Cerebellar cortex (tissue), 1 donor: ENCODE data around the gene DUSP22.
A peak's percentile ranks its signal among the peaks of the same experiment; 100 is the strongest.
"Not testable (repeated sequence)": the region's sequence is repeated elsewhere in the genome, so short reads cannot be mapped to it uniquely, and the experiment has no call there.

Experiments used
- DNase-seq: peaks from one replicate; pipeline ENCODE4 v3.0.0-alpha.2; 2015; ENCODE audit warnings: low spot score

DUSP22 gene

DNA sequence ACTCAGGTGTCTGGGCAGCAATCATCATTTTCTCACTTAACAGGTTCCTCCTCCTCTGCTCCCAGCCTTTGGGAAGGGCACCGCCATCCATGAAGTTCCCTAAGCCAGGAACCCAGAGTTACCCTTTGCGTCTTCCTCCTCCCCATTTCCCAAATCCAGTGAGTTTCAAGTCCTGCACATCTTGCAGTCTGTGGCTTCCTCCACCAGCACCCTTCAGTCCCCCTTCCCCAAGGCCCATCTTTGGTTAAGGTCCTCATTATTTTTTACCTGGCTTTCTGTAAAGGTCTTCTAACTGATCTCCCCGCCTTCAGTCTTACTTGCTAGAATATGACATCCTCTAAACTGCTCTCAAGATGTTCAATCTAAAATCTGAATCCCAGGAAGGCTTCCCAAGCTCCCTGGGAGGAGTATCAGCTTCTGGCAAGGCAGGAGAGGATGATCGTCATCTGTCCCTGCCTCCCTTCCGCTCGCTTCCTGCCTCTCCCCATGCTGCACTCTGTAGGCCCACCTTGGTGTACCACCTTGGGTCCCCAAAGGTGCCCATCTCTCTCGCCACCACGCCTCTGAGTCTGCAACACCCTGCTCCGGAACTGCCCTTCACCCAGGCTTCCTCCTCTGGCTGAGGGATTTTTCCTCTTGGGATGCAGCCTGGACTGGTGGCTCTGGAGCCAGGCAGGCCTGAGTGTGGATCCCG is 11.4 kb upstream of the DUSP22 start:
- no peak for DNase-seq

DNA sequence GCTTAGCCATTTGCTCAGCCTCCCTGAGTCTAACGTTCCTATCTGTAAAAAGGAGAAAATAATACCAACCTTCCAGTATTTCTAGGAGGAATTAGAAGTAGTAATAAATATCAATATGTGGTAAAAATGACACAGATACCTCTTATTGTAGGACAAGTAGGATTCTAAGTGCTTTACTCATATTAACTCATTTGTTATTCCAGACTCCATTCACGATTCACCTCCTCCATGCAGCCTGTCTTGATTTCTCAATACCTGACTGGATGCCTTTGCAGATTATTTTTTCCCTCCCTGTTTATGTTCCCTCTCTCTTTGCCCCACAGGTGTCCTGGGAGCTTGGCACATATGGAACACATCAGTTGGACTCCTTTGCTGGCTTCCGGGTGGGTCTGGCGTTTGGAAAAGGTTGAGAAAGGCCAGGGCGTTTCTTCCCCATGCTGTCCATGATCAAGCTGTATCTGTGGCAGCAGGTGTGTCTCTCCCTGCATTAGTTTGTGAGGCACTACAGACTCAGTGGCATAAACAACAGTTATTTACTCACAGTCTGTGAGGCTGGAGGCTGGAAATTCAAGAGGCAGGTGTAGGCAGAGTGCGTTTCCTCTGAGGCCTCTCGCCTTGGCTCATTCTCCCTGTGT is 10.7 kb upstream of the DUSP22 start:
- DNase-seq, result no peak

DNA sequence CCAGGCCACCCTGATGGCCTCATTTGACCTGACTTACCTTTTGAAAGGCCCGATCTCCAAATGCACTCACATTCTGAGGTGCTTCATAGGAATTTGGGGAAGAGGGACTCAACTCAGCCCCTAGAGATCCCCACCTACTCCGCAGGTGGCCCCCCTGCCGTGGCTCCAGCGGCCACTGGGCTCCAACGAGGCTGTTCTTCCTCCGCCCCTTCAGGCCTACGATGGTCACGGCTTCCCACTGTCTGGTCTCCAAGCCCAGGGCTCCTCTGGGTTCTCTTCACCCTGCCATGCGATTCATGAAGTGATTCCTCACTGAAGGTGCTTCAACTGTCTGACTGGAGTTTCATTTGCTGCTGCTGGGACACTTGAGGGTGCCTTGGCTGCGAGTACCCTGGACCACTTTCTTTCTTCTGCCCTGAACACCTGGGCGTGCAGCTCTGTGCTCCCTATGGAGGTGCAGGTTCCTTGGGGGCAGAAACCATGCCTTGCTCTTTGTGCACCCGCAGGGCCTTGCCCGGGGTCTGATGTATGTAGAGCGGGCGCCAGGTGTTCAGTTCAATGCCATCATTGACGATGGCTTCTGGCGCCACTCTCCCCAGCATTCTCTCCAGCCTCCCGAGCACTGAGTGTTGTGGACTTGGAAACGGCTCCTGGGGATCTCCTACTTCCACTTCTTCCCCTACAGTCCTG is 10.0 kb upstream of the DUSP22 start:
- DNase-seq, result no peak

DNA sequence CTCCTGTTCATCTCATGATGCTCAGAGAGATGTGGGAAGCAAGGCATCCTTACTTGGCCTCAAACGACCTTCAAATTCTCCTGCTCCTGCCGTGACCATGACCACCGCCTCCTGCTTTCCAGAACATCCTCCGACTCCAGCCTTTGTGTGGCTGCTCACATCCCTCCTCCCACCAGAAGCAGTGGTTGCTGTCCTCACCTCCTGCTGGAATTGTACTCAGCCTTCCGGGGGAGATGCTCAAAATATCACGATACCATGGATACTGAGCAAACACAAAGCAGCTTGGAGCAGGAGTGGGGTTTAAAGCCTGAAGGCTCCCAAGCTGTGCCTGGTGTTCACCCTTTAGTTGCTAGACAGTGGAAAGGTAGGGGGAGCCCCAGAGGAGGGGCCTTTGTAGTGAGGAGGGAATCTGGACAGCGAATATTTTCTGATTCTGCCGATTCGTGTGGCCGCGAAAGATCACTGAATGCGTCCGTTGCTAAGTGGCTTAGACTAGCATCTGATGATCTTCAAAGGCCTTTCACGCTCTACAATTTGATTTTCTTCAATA is 9.3 kb upstream of the DUSP22 start:
- DNase-seq, result no peak

DNA sequence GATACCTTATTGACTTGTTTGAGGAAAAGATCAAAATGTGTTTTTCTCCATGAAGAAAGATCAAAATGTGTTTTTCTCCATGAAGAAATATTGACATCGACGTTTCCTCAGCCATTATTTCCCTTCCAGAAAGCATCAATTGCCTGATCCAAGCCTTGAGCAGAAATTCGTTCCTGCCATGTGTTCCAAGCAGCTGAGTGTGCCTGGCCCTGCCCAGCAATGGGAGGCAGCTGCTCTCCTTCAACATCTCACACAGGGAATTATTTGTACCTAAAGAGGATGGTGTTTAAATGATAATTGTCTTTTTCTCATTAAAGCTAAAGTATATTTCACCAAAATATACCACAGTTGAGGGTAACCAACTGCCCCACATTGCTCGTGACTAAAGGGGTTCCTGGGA is 7.8 kb upstream of the DUSP22 start:
- no peak for DNase-seq

DNA sequence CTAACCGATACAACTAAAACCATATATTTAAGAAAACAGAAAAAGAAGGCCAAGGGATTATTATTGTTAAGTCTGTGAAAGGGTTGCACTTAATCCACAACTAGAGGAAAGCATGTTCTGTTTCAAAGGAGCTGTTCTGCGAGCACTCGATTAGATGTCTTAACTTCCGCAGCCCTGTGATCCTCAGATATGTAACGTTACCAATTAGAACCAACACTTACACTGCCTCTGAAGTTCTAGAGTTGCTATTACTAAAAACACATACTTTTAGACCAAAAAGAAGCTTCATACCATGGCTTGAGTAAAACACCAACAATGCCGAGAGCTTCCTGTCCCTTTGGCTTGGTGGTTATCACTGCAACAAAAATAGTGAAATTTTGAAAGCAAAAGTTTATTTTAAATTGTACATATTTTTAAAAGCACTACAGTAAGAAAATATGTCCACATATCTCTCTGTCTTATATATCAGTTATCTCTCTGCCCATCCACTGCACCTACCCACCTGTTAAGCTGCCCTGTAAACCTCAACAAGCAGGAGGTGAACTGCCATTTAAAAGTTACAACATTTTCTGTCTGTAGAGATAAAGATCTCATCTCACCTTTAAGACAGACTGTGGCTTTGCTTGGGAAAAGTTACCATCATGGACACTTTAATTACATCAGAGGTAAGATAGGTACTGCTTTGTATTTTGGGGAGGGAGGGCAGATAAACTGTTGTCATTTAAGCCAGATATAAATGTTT is 7.1 kb upstream of the DUSP22 start:
- no peak for DNase-seq

DNA sequence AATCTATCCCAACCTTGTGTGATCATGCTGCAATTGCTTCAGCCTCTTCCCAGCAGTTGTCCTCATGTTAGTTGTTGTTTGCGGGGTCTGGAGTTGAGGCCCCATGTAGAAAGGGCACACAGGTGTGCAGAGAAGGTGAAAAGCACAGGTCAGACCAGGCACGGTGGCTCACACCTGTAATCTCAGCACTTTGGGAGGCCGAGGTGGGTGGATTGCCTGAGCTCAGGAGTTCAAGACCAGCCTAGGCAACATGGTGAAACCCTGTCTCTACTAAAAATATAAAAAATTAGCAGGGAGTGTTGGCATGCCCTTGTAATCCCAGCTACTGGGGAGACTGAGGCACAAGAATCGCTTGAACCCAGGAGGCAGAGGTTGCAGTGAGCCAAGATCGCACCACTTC is 6.4 kb upstream of the DUSP22 start:
- DNase-seq, result not testable (repeated sequence)

DNA sequence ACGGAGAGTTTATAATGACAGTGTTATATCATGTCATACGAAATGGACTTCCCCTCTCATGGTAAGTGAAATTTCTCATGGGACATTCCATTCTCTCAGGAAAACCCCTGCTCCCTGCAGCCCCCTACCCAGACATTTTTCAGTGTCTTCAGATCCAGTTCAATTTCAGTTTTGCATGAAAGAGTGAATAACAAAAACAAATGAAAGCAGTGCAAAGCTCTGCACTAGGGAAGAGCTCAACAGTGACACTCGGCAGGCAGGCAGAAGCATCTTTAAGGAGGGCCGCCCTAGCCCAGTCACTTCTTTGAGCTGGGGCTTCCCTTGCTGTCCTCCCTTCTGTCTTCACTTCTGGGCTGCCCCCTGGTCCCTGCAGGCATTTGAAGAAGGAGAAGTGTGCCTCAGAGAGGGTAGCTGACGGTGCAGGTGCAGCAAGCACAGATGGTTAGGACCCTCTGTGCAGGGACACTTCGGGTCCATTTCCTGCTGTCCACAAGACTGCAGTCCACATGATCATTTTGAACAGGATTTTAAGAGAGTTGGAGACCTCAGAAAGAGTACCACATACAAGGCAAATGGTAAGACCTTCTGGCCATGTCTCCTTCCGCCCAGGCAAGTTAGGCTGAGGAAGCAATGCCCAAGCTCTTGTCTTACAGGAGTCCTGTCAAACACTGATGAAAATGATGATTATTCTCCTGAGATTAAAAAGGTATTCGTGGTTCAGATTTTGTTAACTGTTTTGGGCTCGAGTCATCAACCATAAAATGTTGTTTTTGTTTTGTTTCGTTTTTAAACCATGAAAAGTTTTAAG is 5.4 kb upstream of the DUSP22 start:
- DNase-seq, result no peak

DNA sequence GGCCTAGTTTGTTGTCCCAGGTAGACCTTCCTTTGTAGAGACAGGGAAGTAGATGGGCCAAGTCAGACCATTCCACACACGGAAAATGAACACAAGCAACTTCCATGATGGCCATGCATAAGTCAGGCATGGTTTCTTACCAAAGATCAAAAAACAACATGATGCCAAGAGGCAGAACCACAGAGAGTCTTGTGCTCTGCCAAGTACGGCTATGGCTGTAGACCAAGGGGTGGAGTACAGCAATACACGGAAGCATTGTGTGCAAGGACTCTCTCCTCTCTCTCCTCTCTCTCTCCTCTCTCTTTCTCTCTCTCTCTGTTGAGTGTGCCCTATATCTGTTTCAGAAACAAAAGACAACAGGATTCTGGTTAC is 4.8 kb upstream of the DUSP22 start:
- no peak for DNase-seq

DNA sequence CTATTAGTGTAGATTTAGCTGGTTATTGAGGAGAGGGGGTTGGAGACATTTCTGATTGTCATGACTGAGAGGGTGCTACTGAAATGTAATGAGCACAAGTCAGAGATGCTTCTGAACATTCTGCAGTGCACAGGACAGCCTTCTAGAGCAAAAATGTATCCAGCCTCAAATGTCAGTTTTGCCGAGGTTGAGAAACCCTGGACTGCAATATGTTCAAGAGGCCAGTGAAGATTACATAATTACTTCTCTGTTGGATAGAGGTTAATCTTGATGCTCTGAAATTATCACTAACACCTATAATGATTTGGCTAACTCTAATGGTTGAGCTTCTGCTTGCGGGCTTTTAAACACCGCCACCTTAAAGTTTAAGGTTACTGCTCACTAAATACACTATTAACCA is 3.4 kb upstream of the DUSP22 start:
- no peak for DNase-seq

DNA sequence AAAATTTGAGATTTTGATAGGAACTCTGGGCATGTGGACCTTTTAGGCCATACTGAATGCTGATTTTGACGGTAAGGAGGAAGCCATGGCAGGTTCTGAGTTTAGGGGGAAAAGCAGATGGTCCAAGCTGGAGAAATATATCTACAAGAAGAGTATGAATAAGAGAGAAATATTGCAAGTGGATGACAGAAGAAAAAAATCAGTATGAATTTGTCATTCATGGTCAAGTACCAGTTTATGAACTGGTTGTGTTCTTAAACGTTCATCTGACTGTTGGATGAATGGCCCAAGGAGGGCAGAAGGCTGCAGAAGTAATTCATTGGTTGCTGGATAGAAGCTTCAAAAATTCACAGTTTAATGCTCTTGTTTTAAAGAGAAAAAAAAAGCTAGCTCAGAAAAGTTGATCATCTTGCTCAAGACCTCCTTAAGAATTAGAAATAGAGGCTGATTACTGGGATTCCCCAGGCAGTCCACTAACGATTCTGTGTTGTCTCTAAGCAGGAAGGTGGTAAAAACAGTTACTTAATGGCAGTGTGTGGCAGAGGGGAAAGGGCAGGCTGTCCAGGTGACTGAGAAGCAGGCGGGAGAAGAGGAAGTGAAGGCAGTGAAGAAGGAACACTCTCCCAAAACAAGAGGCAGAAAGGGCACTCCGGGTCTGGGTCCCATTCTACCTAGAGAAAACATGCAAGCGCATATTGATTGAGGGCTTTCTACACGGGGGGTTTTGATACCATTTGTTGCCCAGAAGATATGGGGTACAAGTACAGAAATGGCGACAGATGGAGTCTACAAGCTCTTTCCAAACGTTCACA is 2.0 kb upstream of the DUSP22 start:
- DNase-seq, result no peak

DNA sequence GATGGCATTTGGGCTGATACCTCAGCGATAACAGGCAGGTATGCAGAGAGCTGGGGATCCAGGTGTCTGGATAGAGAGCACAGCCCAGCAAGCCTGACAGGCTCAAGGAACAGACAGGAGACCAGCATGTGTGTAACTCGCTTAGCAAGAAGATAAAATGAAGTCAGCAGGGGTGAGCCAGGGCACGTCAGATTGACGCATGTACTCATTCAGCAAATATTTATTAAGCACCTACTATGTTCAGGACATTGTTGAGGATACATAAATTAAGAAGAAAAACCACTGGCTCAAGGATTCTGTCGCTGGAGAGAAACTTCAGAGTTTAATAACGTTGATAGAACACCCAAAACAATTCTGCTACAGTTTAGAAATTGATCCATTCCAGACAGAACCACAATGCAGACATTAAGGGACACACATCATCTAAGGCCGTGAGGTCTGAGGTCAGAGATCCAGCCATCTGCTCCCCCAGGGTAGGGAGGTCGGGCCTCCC is 1.0 kb upstream of the DUSP22 start:
- DNase-seq, result peak; percentile 25

DNA sequence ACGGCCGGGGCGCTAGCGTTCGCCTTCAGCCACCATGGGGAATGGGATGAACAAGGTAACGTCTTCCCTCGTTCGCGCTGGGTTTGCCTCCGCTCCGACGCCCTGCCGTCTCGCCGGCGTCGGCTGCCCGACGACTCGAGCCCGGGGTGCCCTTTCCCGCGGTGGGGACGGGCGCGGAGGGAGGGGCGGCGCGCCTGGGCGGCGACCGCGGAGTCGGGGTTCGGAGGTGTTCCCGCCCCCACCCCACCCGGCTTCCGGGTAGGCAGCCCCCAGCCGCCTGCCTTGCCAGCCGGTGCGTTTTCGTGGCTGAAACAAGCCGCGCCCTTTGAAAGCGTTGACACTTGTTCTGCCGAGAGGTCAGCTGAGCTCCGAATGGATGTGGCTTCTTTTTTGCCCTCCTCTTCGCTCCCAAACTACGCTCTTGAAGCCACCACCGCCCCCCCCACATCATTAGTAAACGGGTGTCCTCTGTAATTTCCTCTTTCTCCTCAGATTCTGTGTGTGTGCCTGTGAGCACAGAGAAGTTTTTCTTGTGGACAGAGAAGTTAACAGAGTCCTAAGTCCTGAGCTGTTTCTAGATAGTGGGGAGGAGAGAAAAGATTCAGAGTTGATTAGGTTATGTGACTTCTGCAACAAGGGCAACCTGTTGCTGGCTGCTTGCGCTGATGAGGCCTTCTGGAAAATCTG is 362 bp downstream of the DUSP22 start:
- peak; percentile 52 for DNase-seq

DNA sequence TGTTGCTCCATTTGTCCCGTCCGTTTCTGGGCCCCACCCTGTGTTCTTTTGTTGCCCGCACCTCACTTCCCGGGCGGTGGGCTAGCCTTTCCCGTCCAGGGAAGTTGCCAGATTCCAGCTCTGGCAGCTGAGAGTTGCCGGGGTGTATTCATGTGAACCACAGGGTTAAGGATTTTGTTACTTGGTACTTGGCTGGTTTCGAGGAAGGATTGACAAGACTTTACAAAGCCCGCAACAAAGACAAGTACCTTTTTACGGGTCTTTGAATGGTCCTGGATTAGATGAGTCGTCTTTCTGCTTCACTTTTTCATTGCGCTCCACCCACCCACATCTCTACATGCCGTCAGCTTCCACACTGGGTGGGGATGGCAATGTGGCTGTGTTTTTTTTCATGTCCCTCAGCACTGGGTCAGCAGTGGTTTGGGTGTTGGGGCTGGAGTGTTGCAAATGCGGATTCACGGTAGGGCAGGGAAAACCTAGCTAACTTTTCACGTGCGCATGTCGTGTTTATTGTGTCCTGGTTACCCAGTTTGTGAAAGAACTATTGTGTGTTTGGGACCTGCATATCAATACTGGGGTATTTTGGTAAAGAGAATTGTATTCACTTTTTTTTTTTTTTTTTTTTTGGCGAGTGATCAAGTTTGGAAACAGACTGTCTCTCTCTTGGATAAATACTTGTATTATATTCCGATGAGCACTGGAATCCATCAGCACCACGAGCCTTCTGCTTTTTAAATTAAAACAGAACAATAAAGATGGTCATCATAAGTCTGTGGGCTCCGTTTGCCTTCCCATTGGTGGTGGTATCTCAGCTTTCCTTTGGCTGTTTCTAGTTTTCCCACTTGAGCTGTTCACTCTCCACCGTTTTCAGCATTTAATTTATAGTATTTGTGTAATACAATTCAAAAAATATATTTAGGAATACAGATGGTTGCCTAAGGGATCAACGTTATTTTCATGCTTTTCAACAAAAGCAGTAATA is 1.2 kb downstream of the DUSP22 start:
- DNase-seq, result no peak

DNA sequence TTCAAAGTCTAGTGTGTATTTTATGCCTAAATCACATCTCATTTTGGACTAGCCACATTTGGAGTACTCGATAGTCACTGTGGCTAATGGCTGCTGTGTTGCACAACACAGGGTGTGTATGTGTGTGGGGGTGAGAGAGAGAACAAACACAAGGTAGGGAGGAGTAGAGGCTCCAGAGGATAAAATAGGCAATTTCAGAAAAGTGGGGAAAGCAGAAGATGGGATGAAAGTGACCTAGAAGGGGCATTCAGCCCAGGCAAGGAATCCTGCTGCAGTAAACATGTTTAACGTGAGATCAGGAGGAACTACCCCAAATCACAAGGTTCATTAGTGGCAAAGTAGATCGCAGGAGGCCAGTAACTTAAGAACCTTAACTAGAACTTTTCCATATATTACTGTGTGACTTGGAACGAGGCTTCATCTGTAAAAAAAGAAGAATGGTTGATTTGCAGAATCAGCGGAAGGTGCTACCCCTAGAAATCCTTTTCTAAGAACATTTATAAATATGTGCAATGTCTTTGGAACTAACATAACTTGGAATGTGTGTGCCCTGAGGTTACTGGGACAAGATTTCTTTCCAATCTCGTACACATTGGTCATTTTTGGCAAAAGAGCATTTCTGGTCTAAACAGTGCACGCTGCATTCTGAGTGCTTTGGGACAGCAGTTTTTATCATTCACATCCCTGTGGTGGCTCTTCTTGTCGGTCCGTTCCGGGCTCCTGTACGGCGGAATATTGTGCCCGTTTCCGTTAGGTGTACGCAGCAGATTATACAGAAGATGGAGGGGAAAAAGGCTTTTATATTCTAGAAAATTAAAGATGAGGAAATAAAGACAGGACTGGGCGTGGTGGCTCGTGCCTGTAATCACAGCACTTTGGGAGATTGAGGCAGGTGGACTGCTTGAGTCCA is 2.6 kb downstream of the DUSP22 start:
- DNase-seq, result no peak

DNA sequence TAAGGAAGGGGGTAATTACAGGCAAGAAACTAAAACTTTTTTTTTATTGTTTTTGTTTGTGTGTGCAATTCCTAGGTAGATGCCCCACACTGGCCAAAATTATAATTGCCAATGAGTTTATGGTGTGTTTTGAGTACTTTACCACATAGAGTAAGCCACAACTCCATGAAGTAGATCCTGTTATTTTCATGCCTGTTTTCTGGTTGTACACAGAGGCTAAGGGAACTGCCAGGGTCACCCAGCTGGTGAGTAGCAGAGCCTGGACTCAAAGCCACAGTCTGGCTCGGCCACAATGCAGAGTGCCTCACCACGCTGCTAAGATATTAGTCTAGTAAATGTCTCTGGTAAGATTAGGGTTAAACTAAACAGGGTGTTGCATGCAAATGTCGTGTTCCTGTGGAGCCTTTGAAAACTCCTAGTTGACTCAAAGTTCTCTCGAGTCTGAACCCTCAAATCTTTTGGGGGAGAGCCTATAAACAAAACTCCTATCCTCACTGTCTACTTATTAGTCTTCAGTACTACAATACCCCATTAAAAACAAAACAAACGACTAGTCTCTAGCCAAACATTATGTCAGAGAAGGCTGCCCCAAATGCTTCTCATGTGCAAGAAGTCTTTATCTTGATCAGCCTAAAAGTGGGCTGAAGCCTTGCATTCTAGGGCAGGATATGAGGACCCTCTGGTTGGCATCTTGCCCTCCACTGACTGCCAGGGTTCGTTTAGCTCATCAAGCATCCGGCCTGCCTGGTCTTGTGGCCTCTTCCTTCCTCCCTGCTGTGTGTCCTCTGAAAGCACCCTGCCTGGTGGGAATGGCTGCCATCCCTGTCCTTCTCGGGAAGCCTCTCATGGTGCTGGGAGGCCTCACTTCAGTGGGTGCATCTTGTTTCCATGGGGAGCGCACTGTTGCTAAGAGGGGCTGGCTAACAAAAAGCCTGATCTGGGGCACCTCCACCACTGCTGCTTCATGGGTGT is 4.2 kb downstream of the DUSP22 start:
- DNase-seq, result no peak
